Choroid plexus epithelial cell (primary cell): Measurements from ENCODE around the gene TMPRSS6.
A peak's percentile ranks its signal among the peaks of the same experiment; 100 is the strongest.

Experiments used
- DNase-seq: peaks from one replicate; pipeline ENCODE4 v3.0.0-alpha.2; 2010; ENCODE audit warnings: low read depth
- H3K4me3 ChIP-seq: 2 replicates; pipeline ENCODE4 v1.5.1; 2011; ENCODE audit warnings: low read depth, mild to moderate bottlenecking, control low read depth, low read length, moderate library complexity
- TF ChIP-seq, protein P1 (sequence below): conservative IDR thresholded peaks from 2 replicates; pipeline ENCODE4 v1.5.1; 2011; ENCODE audit warnings: low read depth, mild to moderate bottlenecking, control low read depth, inconsistent platforms, low read length, moderate library complexity

The TMPRSS6 gene

GRCh38 chr22:37023743-37024338 lies 85.7 kb downstream of the TMPRSS6 start:
- TF ChIP-seq, protein P1, sequence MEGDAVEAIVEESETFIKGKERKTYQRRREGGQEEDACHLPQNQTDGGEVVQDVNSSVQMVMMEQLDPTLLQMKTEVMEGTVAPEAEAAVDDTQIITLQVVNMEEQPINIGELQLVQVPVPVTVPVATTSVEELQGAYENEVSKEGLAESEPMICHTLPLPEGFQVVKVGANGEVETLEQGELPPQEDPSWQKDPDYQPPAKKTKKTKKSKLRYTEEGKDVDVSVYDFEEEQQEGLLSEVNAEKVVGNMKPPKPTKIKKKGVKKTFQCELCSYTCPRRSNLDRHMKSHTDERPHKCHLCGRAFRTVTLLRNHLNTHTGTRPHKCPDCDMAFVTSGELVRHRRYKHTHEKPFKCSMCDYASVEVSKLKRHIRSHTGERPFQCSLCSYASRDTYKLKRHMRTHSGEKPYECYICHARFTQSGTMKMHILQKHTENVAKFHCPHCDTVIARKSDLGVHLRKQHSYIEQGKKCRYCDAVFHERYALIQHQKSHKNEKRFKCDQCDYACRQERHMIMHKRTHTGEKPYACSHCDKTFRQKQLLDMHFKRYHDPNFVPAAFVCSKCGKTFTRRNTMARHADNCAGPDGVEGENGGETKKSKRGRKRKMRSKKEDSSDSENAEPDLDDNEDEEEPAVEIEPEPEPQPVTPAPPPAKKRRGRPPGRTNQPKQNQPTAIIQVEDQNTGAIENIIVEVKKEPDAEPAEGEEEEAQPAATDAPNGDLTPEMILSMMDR = no peak
- H3K4me3 ChIP-seq = no peak overlapping the region
- DNase-seq = no peak

DNA sequence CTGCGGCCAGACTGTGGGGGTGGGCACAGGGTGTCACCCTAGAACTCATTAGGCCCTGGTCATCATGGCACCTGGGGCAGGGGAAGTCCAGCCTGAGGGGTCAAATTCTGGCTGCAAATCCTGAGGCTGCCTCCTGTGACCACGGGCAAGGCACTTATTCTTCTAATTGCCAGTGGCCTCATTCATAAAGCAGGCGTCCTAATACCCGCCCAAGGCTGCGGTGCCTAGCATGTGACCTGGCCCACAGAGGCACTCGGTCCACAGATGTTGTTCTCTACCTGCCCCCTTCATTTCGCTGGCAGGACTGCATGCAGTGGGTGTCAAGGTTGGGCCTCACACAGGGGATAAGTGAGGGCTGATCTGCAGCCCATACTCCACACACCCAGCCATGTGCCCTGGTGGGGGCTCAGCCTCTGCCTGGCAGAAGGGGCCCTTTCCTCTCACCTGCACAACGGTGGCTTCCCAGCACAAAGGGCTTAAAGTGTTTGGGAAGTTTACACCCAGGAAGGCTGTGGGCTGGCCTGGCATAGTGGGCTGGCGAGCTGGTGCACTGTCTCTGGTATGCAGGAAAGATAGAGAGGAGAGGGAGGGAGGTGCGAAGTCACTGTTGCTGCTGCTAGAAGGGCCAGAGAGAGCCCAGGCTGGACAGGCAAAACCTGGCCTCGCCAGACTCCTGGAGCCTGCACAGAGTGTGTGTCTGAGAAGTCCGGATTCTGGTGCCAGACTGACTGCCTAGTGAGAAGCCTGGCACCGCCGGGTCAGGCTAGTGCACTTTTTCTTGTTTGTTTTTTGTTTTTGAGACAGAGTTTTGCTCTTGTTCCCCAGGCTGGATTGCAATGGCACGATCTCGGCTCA lies 86.8 kb downstream of the TMPRSS6 start:
- DNase-seq = no peak
- TF ChIP-seq, protein P1 = no peak

DNA sequence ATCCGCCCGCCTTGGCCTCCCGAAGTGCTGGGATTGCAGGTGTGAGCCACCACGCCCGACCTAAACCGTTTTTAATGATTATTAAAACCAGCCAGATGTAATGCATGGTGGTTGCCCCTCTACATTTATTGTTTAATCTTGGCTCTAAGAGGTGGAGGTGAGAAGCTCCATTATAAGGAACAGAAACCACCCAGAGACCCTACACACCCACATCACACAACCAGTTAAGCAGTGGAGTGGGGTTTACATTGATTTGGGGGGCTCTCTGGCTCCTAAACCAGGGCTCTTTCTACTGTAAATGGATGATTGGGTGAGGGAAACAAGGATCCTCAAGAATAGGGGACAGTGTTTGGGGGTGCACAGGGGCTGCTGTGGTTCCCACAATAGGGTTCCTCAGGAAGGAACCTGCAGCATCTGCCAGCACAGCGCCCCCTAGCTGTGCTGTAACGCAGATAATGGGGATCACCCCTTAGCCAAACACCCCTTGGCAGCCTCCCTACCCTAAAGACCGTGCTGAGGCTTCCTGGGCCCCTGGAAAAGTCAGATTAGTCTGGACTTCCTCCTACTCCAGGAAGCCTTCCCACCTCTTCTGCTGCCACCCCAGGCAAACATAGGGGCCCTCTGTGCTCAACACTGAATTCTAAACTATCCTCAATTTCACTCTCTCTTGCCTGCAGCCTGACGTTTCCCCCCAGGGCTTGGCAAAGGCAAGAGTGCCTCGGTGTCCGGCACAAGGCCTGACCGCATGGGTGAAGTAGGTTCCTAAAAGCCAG lies 87.6 kb downstream of the TMPRSS6 start:
- H3K4me3 ChIP-seq = no peak overlapping the region
- TF ChIP-seq, protein P1 = peak; percentile 83
- DNase-seq = peak; percentile 64

More for the DNA sequence above, 86.8 kb downstream of the TMPRSS6 start:
- no peak overlapping the region for H3K4me3 ChIP-seq

DNA sequence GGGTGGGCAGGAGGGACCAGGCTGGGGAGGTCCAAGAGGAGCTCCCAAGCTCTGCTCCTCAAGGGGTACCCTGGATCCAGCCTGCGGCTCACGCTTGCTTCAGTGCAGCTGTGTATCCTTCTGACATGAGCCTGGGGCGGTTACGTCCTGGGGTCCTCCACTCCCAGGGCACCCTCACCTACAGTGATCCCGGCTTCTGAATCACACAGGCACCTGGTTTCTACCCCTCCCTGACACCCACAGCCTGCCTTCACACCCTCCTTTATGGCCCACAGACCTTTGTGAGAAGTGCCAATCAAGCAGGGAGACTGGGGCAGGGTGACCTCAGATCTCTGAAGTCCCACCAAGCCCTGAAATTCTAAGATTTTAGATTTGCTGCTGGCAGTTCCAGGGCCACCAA lies 88.5 kb downstream of the TMPRSS6 start:
- TF ChIP-seq, protein P1 = no peak
- no peak for DNase-seq
- no peak overlapping the region for H3K4me3 ChIP-seq

GRCh38 chr22:37020192-37020479 lies 89.4 kb downstream of the TMPRSS6 start:
- TF ChIP-seq, protein P1 = no peak
- peak; percentile 66 for DNase-seq
- H3K4me3 ChIP-seq = peak overlapping the region; percentile 85

- TF ChIP-seq, protein P1 = no peak
- H3K4me3 ChIP-seq = peak within 1 kb of the TSS; percentile 85
- DNase-seq = peak; percentile 67
These were observed 90.0 kb downstream of the TMPRSS6 start, which contains the start of the genes MPST and TST for GRCh38 chr22:37019309-37020191. MPST (plus strand) TSS chr22:37019742; CDS start chr22:37019837, 95 bp downstream. TST (minus strand) TSS chr22:37019447; CDS start chr22:37018732, 715 bp downstream.
